HCT116 (cell line): Measurements from ENCODE around the gene RSAD2.

Source experiments
- CEBPB ChIP-seq: IDR thresholded peaks from 2 replicates; pipeline ENCODE4 v1.6.1; 2012; ENCODE audit warnings: low read depth
- EGR1 ChIP-seq: IDR thresholded peaks from 2 replicates; pipeline ENCODE4 v1.6.1; 2012; ENCODE audit warnings: low read depth
- EZH2 ChIP-seq: fragments of 200-600 bp; sonication (generic); IDR thresholded peaks from 2 replicates; pipeline ENCODE4 v1.6.1; 2017; ENCODE audit warnings: antibody characterized with exemption, mixed run types
- JUND ChIP-seq: IDR thresholded peaks from 2 replicates; pipeline ENCODE4 v1.6.1; 2012
- POLR2A ChIP-seq: IDR thresholded peaks from 2 replicates; pipeline ENCODE4 v1.7.0; 2011; ENCODE audit warnings: borderline replicate concordance; ENCODE audit not compliant: insufficient read depth, insufficient read length; ENCODE audit errors: extremely low read depth
- POLR2AphosphoS5 ChIP-seq: IDR thresholded peaks from 2 replicates; pipeline ENCODE4 v1.6.1; 2011; ENCODE audit warnings: mild to moderate bottlenecking, low read depth, low read length, moderate library complexity
- SP1 ChIP-seq: IDR thresholded peaks from 2 replicates; pipeline ENCODE4 v1.6.1; 2012; ENCODE audit warnings: low read depth
- ZFX ChIP-seq: fragments of 450-650 bp; IDR thresholded peaks from 2 replicates; pipeline ENCODE4 v1.6.1; 2017
- TF ChIP-seq, protein P1 (sequence below), 3 experiments: fragments of 200-600 bp in 1 of 3; sonication (generic) in 1 of 3; IDR thresholded peaks in 2 of 3; conservative IDR thresholded peaks in 1 of 3; 2 replicates each; pipeline ENCODE4 v1.5.1; 2012 to 2017; ENCODE audit warnings: low read depth in 2 of 3, low read length in 2 of 3, antibody characterized with exemption in 1 of 3, borderline replicate concordance in 1 of 3, control low read depth in 1 of 3, mild to moderate bottlenecking in 1 of 3, mixed read lengths in 1 of 3, mixed run types in 1 of 3, moderate library complexity in 1 of 3; ENCODE audit not compliant: insufficient read depth in 1 of 3
- TF ChIP-seq, protein P2 (sequence below): IDR thresholded peaks from 2 replicates; pipeline ENCODE4 v1.6.1; 2012
- TF ChIP-seq, protein P3 (sequence below): IDR thresholded peaks from 2 replicates; pipeline ENCODE4 v1.6.1; 2011; ENCODE audit warnings: mild to moderate bottlenecking, low read length, moderate library complexity; ENCODE audit not compliant: insufficient replicate concordance; ENCODE audit errors: extremely low read depth
- TF ChIP-seq, protein P4 (sequence below): IDR thresholded peaks from 2 replicates; pipeline ENCODE4 v1.6.1; 2012; ENCODE audit warnings: low read depth

GRCh38 chr2:6877402-6878304 lies at the start of gene RSAD2:
- TF ChIP-seq, protein P1, sequence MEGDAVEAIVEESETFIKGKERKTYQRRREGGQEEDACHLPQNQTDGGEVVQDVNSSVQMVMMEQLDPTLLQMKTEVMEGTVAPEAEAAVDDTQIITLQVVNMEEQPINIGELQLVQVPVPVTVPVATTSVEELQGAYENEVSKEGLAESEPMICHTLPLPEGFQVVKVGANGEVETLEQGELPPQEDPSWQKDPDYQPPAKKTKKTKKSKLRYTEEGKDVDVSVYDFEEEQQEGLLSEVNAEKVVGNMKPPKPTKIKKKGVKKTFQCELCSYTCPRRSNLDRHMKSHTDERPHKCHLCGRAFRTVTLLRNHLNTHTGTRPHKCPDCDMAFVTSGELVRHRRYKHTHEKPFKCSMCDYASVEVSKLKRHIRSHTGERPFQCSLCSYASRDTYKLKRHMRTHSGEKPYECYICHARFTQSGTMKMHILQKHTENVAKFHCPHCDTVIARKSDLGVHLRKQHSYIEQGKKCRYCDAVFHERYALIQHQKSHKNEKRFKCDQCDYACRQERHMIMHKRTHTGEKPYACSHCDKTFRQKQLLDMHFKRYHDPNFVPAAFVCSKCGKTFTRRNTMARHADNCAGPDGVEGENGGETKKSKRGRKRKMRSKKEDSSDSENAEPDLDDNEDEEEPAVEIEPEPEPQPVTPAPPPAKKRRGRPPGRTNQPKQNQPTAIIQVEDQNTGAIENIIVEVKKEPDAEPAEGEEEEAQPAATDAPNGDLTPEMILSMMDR (IDR thresholded peaks at IDR 0.05 in 2 of 3, conservative IDR thresholded peaks at IDR 0.05 in 1 of 3; ENCODE audit: borderline replicate concordance in 1 of 3, insufficient read depth in 1 of 3, low read depth in 2 of 3, low read length in 2 of 3) = no peak
- TF ChIP-seq ZFX (no peak), SP1 (no peak), POLR2AphosphoS5 (no peak), POLR2A (no peak), EZH2 (no peak), EGR1 (no peak), JUND (no peak), CEBPB (no peak)
- TF ChIP-seq, protein P2, sequence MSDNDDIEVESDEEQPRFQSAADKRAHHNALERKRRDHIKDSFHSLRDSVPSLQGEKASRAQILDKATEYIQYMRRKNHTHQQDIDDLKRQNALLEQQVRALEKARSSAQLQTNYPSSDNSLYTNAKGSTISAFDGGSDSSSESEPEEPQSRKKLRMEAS = no peak
- TF ChIP-seq, protein P3, sequence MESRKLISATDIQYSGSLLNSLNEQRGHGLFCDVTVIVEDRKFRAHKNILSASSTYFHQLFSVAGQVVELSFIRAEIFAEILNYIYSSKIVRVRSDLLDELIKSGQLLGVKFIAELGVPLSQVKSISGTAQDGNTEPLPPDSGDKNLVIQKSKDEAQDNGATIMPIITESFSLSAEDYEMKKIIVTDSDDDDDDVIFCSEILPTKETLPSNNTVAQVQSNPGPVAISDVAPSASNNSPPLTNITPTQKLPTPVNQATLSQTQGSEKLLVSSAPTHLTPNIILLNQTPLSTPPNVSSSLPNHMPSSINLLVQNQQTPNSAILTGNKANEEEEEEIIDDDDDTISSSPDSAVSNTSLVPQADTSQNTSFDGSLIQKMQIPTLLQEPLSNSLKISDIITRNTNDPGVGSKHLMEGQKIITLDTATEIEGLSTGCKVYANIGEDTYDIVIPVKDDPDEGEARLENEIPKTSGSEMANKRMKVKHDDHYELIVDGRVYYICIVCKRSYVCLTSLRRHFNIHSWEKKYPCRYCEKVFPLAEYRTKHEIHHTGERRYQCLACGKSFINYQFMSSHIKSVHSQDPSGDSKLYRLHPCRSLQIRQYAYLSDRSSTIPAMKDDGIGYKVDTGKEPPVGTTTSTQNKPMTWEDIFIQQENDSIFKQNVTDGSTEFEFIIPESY = no peak
- TF ChIP-seq, protein P4, sequence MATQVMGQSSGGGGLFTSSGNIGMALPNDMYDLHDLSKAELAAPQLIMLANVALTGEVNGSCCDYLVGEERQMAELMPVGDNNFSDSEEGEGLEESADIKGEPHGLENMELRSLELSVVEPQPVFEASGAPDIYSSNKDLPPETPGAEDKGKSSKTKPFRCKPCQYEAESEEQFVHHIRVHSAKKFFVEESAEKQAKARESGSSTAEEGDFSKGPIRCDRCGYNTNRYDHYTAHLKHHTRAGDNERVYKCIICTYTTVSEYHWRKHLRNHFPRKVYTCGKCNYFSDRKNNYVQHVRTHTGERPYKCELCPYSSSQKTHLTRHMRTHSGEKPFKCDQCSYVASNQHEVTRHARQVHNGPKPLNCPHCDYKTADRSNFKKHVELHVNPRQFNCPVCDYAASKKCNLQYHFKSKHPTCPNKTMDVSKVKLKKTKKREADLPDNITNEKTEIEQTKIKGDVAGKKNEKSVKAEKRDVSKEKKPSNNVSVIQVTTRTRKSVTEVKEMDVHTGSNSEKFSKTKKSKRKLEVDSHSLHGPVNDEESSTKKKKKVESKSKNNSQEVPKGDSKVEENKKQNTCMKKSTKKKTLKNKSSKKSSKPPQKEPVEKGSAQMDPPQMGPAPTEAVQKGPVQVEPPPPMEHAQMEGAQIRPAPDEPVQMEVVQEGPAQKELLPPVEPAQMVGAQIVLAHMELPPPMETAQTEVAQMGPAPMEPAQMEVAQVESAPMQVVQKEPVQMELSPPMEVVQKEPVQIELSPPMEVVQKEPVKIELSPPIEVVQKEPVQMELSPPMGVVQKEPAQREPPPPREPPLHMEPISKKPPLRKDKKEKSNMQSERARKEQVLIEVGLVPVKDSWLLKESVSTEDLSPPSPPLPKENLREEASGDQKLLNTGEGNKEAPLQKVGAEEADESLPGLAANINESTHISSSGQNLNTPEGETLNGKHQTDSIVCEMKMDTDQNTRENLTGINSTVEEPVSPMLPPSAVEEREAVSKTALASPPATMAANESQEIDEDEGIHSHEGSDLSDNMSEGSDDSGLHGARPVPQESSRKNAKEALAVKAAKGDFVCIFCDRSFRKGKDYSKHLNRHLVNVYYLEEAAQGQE = no peak
